Activated CD4-positive, alpha-beta memory T cell treated with anti-CD3 and anti-CD28 coated beads for 36 hours (primary cell): Measurements from ENCODE around the gene ATP10A. TPM values are rescaled to one million over a fixed set of nuclear protein-coding genes. Genes with fewer than 3 reads are reported as not detected.
"Not testable (repeated sequence)": the region's sequence is repeated elsewhere in the genome, so short reads cannot be mapped to it uniquely, and the experiment has no call there.

Source experiments
- CTCF ChIA-PET: fragments of 350-600 bp; sonication (Branson Sonifier 250); formaldehyde crosslinking; loops from one replicate; lab custom pipeline; 2021; ENCODE audit warnings: antibody characterized with exemption, inconsistent platforms; lab: Charles Lee
- POLR2A ChIA-PET: fragments of 350-600 bp; sonication (Branson Sonifier 250); formaldehyde crosslinking; loops from one replicate; lab custom pipeline; 2021; ENCODE audit warnings: antibody characterized with exemption; lab: Charles Lee
- DNase-seq: peaks from one replicate; pipeline ENCODE4 v3.0.0-alpha.2; 2020
- H3K27ac Mint-ChIP-seq: one replicate; pipeline ENCODE4 v1.8.0; 2021; ENCODE audit warnings: mixed read lengths
- H3K27me3 Mint-ChIP-seq: one replicate; pipeline ENCODE4 v1.8.0; 2021; ENCODE audit warnings: mixed read lengths
- H3K36me3 Mint-ChIP-seq: one replicate; pipeline ENCODE4 v1.8.0; 2021; ENCODE audit warnings: mixed read lengths
- H3K4me1 Mint-ChIP-seq: one replicate; pipeline ENCODE4 v1.8.0; 2021; ENCODE audit warnings: low read depth, mixed read lengths
- H3K4me3 Mint-ChIP-seq: one replicate; pipeline ENCODE4 v1.8.0; 2021; ENCODE audit warnings: mild to moderate bottlenecking, mixed read lengths
- H3K9me3 Mint-ChIP-seq: one replicate; pipeline ENCODE4 v1.8.0; 2021; ENCODE audit warnings: mixed read lengths
- intact Hi-C: fragments of 100-400 bp; cut with micrococcal nuclease; formaldehyde crosslinking; loops from one replicate; pipeline ENCODE4 v1.15.1; 2023
- microRNA-seq: library from miRNA; unstranded; fragments of <30 nt; microRNA quantifications from one replicate; pipeline ENCODE4 v1.2.0, GENCODE V29; 2022; ENCODE audit warnings: borderline number of aligned reads, borderline microRNAs expressed, borderline replicate concordance
- total RNA-seq, 2 experiments: library from RNA; stranded (reverse); gene quantifications; one replicate each; pipeline ENCODE4 v1.2.3, GENCODE V29; 2021

Gene ATP10A
- total RNA-seq, 2 experiments from 2014 or later = 15.9 to 17.2 TPM

GRCh38 chr15:25640381-25640780, 222.7 kb downstream of the ATP10A start:
- H3K4me1 Mint-ChIP-seq = no peaks in the 10 kb centered on the region
- ChIA-PET CTCF (no interaction called here), POLR2A (no interaction called here)
- H3K27ac Mint-ChIP-seq = no peak overlapping the region
- no peak for DNase-seq
- no peaks in the 10 kb centered on the region for H3K9me3 Mint-ChIP-seq
- H3K4me3 Mint-ChIP-seq = no peak overlapping the region
- intact Hi-C loops = no loop called here
- H3K36me3 Mint-ChIP-seq = no peaks in the 10 kb centered on the region
- H3K27me3 Mint-ChIP-seq = peaks cover 13% of the 10 kb centered on the region

GRCh38 chr15:25636486-25636885, 226.6 kb downstream of the ATP10A start:
- H3K27ac Mint-ChIP-seq, H3K9me3 Mint-ChIP-seq, POLR2A ChIA-PET, H3K4me1 Mint-ChIP-seq, DNase-seq, H3K36me3 Mint-ChIP-seq, CTCF ChIA-PET, H3K27me3 Mint-ChIP-seq, H3K4me3 Mint-ChIP-seq, intact Hi-C loops: not testable (repeated sequence)

- no peak overlapping the region for H3K4me3 Mint-ChIP-seq
- H3K9me3 Mint-ChIP-seq = no peaks in the 10 kb centered on the region
- POLR2A ChIA-PET = no interaction called here
- H3K27me3 Mint-ChIP-seq = no peaks in the 10 kb centered on the region
- no peak for DNase-seq
- H3K36me3 Mint-ChIP-seq = no peaks in the 10 kb centered on the region
- H3K27ac Mint-ChIP-seq = no peak overlapping the region
- H3K4me1 Mint-ChIP-seq = no peaks in the 10 kb centered on the region
- CTCF ChIA-PET = no interaction called here
- intact Hi-C loops = no loop called here
Measured at GRCh38 chr15:25635191-25635590, 227.9 kb downstream of the ATP10A start.

- DNase-seq = no peak
- Mint-ChIP-seq H3K4me1 (no peaks in the 10 kb centered on the region), H3K27me3 (peaks cover 4% of the 10 kb centered on the region), H3K27ac (no peak overlapping the region), H3K9me3 (no peaks in the 10 kb centered on the region), H3K36me3 (no peaks in the 10 kb centered on the region), H3K4me3 (no peak overlapping the region)
- CTCF ChIA-PET = no interaction called here
- intact Hi-C loops = no loop called here
- POLR2A ChIA-PET = no interaction called here
Measured at GRCh38 chr15:25633862-25634261, 229.3 kb downstream of the ATP10A start.

GRCh38 chr15:25631971-25632370, 231.2 kb downstream of the ATP10A start:
- intact Hi-C loops = no loop called here
- peaks cover 6% of the 10 kb centered on the region for H3K27me3 Mint-ChIP-seq
- DNase-seq = no peak
- ChIA-PET CTCF (no interaction called here), POLR2A (no interaction called here)
- no peak overlapping the region for H3K4me3 Mint-ChIP-seq
- H3K27ac Mint-ChIP-seq = no peak overlapping the region
- H3K9me3 Mint-ChIP-seq = no peaks in the 10 kb centered on the region
- no peaks in the 10 kb centered on the region for H3K36me3 Mint-ChIP-seq
- no peaks in the 10 kb centered on the region for H3K4me1 Mint-ChIP-seq

Small RNA genes within 50 kb of the gene (microRNA-seq; reads per million reads assigned to microRNA genes)
- gene MIR4715 = not detected
